NCI-H2171 (cell line): ENCODE data around the gene RNASET2.
A peak's percentile ranks its signal among the peaks of the same experiment; 100 is the strongest.

Experiments used
- DNase-seq: peaks from one replicate; lab custom pipeline; 2025; lab: John Stamatoyannopoulos, UW

Gene RNASET2

GRCh38 chr6:166956444-166957086 lies at the start of gene RNASET2:
RNASET2 (minus strand) TSS chr6:166956550; CDS start chr6:166956182, 368 bp downstream.
- peak; percentile 90 for DNase-seq

GRCh38 chr6:167005350-167006159 lies 49.2 kb upstream of the RNASET2 start:
- DNase-seq: no peak

- no peak for DNase-seq
Observed at GRCh38 chr6:167000759-167001158, 44.4 kb upstream of the RNASET2 start.

- DNase-seq: no peak
Observed at GRCh38 chr6:166999884-167000253, 43.5 kb upstream of the RNASET2 start.

GRCh38 chr6:166999145-166999883 lies 43.0 kb upstream of the RNASET2 start, which contains the start of gene CEP43:
CEP43 (plus strand) TSS chr6:166999397; CDS start chr6:166999413, 16 bp downstream.
- DNase-seq: peak; percentile 91

- no peak for DNase-seq
Observed at GRCh38 chr6:166998256-166999144, 42.1 kb upstream of the RNASET2 start.

GRCh38 chr6:166997768-166998255 lies 41.5 kb upstream of the RNASET2 start:
- no peak for DNase-seq

GRCh38 chr6:166997348-166997747 lies 41.0 kb upstream of the RNASET2 start:
- DNase-seq: no peak

- no peak for DNase-seq
Observed at GRCh38 chr6:166996406-166996805, 40.1 kb upstream of the RNASET2 start.

GRCh38 chr6:166989427-166990032 lies 33.2 kb upstream of the RNASET2 start:
- no peak for DNase-seq

- DNase-seq: no peak
Observed at GRCh38 chr6:166988674-166989201, 32.4 kb upstream of the RNASET2 start.

GRCh38 chr6:166987930-166988329 lies 31.6 kb upstream of the RNASET2 start:
- DNase-seq: no peak

- DNase-seq: no peak
Observed at GRCh38 chr6:166987448-166987847, 31.1 kb upstream of the RNASET2 start.

- DNase-seq: no peak
Observed at GRCh38 chr6:166980738-166981137, 24.4 kb upstream of the RNASET2 start.

GRCh38 chr6:166977621-166978525 lies 21.5 kb upstream of the RNASET2 start:
- no peak for DNase-seq

- no peak for DNase-seq
Observed at GRCh38 chr6:166976636-166977035, 20.3 kb upstream of the RNASET2 start.

- DNase-seq: no peak
Observed at GRCh38 chr6:166972101-166972500, 15.8 kb upstream of the RNASET2 start.

GRCh38 chr6:166971271-166971670 lies 14.9 kb upstream of the RNASET2 start:
- no peak for DNase-seq

GRCh38 chr6:166970776-166971175 lies 14.4 kb upstream of the RNASET2 start:
- DNase-seq: no peak

GRCh38 chr6:166970091-166970490 lies 13.7 kb upstream of the RNASET2 start:
- no peak for DNase-seq
